Breast epithelium (tissue), 3 donors: ENCODE measurements around the gene POLA2.

Experiments
- CTCF ChIP-seq, 3 donors: fragments of 450-650 bp; IDR thresholded peaks; one replicate each; pipeline ENCODE4 v1.5.1; 2016 to 2017; ENCODE audit warnings: antibody characterized with exemption in 3 of 3, mild to moderate bottlenecking in 3 of 3, moderate library complexity in 3 of 3
- POLR2A ChIP-seq: fragments of 450-650 bp; IDR thresholded peaks from one replicate; pipeline ENCODE4 v1.6.1; 2016; ENCODE audit warnings: antibody characterized with exemption, mild to moderate bottlenecking, moderate library complexity

GRCh38 chr11:65217441-65218423 is 44.0 kb upstream of the POLA2 start:
- TF ChIP-seq CTCF (IDR thresholded peaks at IDR 0.05) (no peak), POLR2A (no peak)
